B cell (primary cell): ENCODE measurements around the gene PLEKHM3.

Experiments
- EZH2 ChIP-seq: IDR thresholded peaks from 2 replicates; pipeline ENCODE4 v1.6.1; 2012; ENCODE audit warnings: borderline replicate concordance, low read depth, mild to moderate bottlenecking, moderate library complexity, low read length; ENCODE audit not compliant: insufficient read depth, poor library complexity, severe bottlenecking
- TF ChIP-seq, protein P1 (sequence below): fragments of 200-600 bp; IDR thresholded peaks from one replicate; pipeline ENCODE4 v1.8.0; 2022; ENCODE audit warnings: antibody characterized with exemption, mild to moderate bottlenecking

- TF ChIP-seq, protein P1, sequence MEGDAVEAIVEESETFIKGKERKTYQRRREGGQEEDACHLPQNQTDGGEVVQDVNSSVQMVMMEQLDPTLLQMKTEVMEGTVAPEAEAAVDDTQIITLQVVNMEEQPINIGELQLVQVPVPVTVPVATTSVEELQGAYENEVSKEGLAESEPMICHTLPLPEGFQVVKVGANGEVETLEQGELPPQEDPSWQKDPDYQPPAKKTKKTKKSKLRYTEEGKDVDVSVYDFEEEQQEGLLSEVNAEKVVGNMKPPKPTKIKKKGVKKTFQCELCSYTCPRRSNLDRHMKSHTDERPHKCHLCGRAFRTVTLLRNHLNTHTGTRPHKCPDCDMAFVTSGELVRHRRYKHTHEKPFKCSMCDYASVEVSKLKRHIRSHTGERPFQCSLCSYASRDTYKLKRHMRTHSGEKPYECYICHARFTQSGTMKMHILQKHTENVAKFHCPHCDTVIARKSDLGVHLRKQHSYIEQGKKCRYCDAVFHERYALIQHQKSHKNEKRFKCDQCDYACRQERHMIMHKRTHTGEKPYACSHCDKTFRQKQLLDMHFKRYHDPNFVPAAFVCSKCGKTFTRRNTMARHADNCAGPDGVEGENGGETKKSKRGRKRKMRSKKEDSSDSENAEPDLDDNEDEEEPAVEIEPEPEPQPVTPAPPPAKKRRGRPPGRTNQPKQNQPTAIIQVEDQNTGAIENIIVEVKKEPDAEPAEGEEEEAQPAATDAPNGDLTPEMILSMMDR: no peak
- TF ChIP-seq EZH2: no peak
These were observed 246.9 kb downstream of the PLEKHM3 start for GRCh38 chr2:207778298-207778882.
